ENCODE results near the gene CDC14A.

Gene CDC14A

DNA sequence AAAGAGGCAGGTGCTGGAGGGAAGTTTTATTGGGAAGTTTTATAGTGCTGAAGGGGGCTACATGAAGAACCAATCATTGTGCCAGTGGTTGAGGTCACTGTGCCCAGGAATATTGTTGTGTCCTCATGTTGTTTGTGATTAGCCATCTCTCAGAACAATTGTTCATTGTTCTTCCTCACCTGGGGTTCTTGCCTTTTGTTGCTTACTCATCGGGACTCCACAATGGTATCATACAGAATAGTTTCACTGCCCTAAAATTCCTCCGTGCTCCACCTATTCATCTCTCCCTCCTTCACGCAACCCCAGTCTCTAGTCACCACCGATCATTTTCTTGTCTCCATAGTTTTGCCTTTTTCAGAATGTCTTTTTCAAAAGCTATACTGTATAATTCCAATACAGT is 38.9 kb upstream of the CDC14A start:
- H3K9me3 ChIP-seq (ENCODE audit: insufficient read depth, low read depth, low read length), result peaks cover 4% of the 10 kb centered on the region
- no peak overlapping the region for H3K14ac ChIP-seq (ENCODE audit: low read length)
- H2BK5ac ChIP-seq (ENCODE audit: low read depth, low read length, poor library complexity), result no peak overlapping the region
- H4K12ac ChIP-seq (ENCODE audit: low read depth, low read length), result no peak overlapping the region
- no peak overlapping the region for H2AK5ac ChIP-seq (ENCODE audit: low read length)
- no peak overlapping the region for H3K4me3 ChIP-seq (ENCODE audit: low read depth, low read length)
- H3K4ac ChIP-seq (ENCODE audit: low read depth, low read length), result no peak overlapping the region
- 100% methylated on average over 2 of the region's 4 CpGs for WGBS (ENCODE audit: extremely low coverage, insufficient coverage, insufficient read length)
- no peak for DNase-seq
- H3K23ac ChIP-seq (ENCODE audit: low read length), result no peak overlapping the region
- no peak overlapping the region for H4K91ac ChIP-seq (ENCODE audit: low read depth, low read length)
- no peaks in the 10 kb centered on the region for H3K79me2 ChIP-seq (ENCODE audit: control insufficient read depth, insufficient read depth, low read length, poor library complexity)
- H3K36me3 ChIP-seq (ENCODE audit: control insufficient read depth in 1 of 2, insufficient read depth in 2 of 2, low read length in 2 of 2), result no peaks in the 10 kb centered on the region
- H2BK120ac ChIP-seq (ENCODE audit: insufficient read depth, low read length, poor library complexity), result no peak overlapping the region
- H2BK12ac ChIP-seq (ENCODE audit: low read length), result no peak overlapping the region
- no peak overlapping the region for H4K8ac ChIP-seq (ENCODE audit: low read depth, low read length)
- no peak overlapping the region for H3K27ac ChIP-seq (ENCODE audit: low read depth, low read length)
- H3K79me1 ChIP-seq (ENCODE audit: low read length), result no peaks in the 10 kb centered on the region
- no peaks in the 10 kb centered on the region for H3K27me3 ChIP-seq (ENCODE audit: insufficient read depth, low read length)
- H3K9ac ChIP-seq (ENCODE audit: low read length), result no peak overlapping the region
- no peak overlapping the region for H3K4me2 ChIP-seq (ENCODE audit: low read length)
- no peak overlapping the region for H2AFZ ChIP-seq (ENCODE audit: insufficient read depth, low read length, poor library complexity)
- H3K18ac ChIP-seq (ENCODE audit: low read length), result no peak overlapping the region
- H3K4me1 ChIP-seq (ENCODE audit: control insufficient read depth in 1 of 2, insufficient read depth in 2 of 2, low read length in 2 of 2), result no peaks in the 10 kb centered on the region

- no peak overlapping the region for H3K4me2 ChIP-seq (ENCODE audit: low read length)
- H2BK120ac ChIP-seq (ENCODE audit: insufficient read depth, low read length, poor library complexity), result no peak overlapping the region
- no peak overlapping the region for H3K18ac ChIP-seq (ENCODE audit: low read length)
- no peak overlapping the region for H3K9ac ChIP-seq (ENCODE audit: low read length)
- H3K36me3 ChIP-seq (ENCODE audit: control insufficient read depth in 1 of 2, insufficient read depth in 2 of 2, low read length in 2 of 2), result no peaks in the 10 kb centered on the region
- H3K4me1 ChIP-seq (ENCODE audit: control insufficient read depth in 1 of 2, insufficient read depth in 2 of 2, low read length in 2 of 2), result no peaks in the 10 kb centered on the region
- no peak overlapping the region for H2BK5ac ChIP-seq (ENCODE audit: low read depth, low read length, poor library complexity)
- H2AK5ac ChIP-seq (ENCODE audit: low read length), result no peak overlapping the region
- H3K79me1 ChIP-seq (ENCODE audit: low read length), result no peaks in the 10 kb centered on the region
- no peak for DNase-seq
- H4K12ac ChIP-seq (ENCODE audit: low read depth, low read length), result no peak overlapping the region
- no peak overlapping the region for H2BK12ac ChIP-seq (ENCODE audit: low read length)
- no peak overlapping the region for H3K14ac ChIP-seq (ENCODE audit: low read length)
- H3K9me3 ChIP-seq (ENCODE audit: insufficient read depth, low read depth, low read length), result peaks cover 8% of the 10 kb centered on the region
- no peak overlapping the region for H2AFZ ChIP-seq (ENCODE audit: insufficient read depth, low read length, poor library complexity)
- no peak overlapping the region for H4K91ac ChIP-seq (ENCODE audit: low read depth, low read length)
- H4K8ac ChIP-seq (ENCODE audit: low read depth, low read length), result no peak overlapping the region
- H3K79me2 ChIP-seq (ENCODE audit: control insufficient read depth, insufficient read depth, low read length, poor library complexity), result no peaks in the 10 kb centered on the region
- H3K27ac ChIP-seq (ENCODE audit: low read depth, low read length), result no peak overlapping the region
- H3K27me3 ChIP-seq (ENCODE audit: insufficient read depth, low read length), result no peaks in the 10 kb centered on the region
- H3K4ac ChIP-seq (ENCODE audit: low read depth, low read length), result no peak overlapping the region
- no peak overlapping the region for H3K23ac ChIP-seq (ENCODE audit: low read length)
- H3K4me3 ChIP-seq (ENCODE audit: low read depth, low read length), result no peak overlapping the region
Observed at GRCh38 chr1:100316622-100317021, 35.7 kb upstream of the CDC14A start.

GRCh38 chr1:100320311-100321099 is 31.8 kb upstream of the CDC14A start:
- H3K27ac ChIP-seq (ENCODE audit: low read depth, low read length), result no peak overlapping the region
- peaks cover 6% of the 10 kb centered on the region for H3K9me3 ChIP-seq (ENCODE audit: insufficient read depth, low read depth, low read length)
- H3K79me2 ChIP-seq (ENCODE audit: control insufficient read depth, insufficient read depth, low read length, poor library complexity), result no peaks in the 10 kb centered on the region
- H3K4ac ChIP-seq (ENCODE audit: low read depth, low read length), result no peak overlapping the region
- no peak overlapping the region for H3K14ac ChIP-seq (ENCODE audit: low read length)
- H4K91ac ChIP-seq (ENCODE audit: low read depth, low read length), result no peak overlapping the region
- no peak overlapping the region for H4K12ac ChIP-seq (ENCODE audit: low read depth, low read length)
- H4K8ac ChIP-seq (ENCODE audit: low read depth, low read length), result no peak overlapping the region
- H2AFZ ChIP-seq (ENCODE audit: insufficient read depth, low read length, poor library complexity), result no peak overlapping the region
- no peaks in the 10 kb centered on the region for H3K4me1 ChIP-seq (ENCODE audit: control insufficient read depth in 1 of 2, insufficient read depth in 2 of 2, low read length in 2 of 2)
- no peaks in the 10 kb centered on the region for H3K36me3 ChIP-seq (ENCODE audit: control insufficient read depth in 1 of 2, insufficient read depth in 2 of 2, low read length in 2 of 2)
- H3K79me1 ChIP-seq (ENCODE audit: low read length), result no peaks in the 10 kb centered on the region
- no peak overlapping the region for H2BK120ac ChIP-seq (ENCODE audit: insufficient read depth, low read length, poor library complexity)
- no peak overlapping the region for H2AK5ac ChIP-seq (ENCODE audit: low read length)
- H3K23ac ChIP-seq (ENCODE audit: low read length), result no peak overlapping the region
- H3K27me3 ChIP-seq (ENCODE audit: insufficient read depth, low read length), result no peaks in the 10 kb centered on the region
- H3K9ac ChIP-seq (ENCODE audit: low read length), result no peak overlapping the region
- no peak overlapping the region for H3K4me2 ChIP-seq (ENCODE audit: low read length)
- H2BK12ac ChIP-seq (ENCODE audit: low read length), result no peak overlapping the region
- no peak overlapping the region for H3K18ac ChIP-seq (ENCODE audit: low read length)
- no peak for DNase-seq
- H2BK5ac ChIP-seq (ENCODE audit: low read depth, low read length, poor library complexity), result no peak overlapping the region
- H3K4me3 ChIP-seq (ENCODE audit: low read depth, low read length), result no peak overlapping the region
- WGBS (ENCODE audit: extremely low coverage, insufficient coverage, insufficient read length), result no CpG with 5 or more reads among the region's 2 CpGs

DNA sequence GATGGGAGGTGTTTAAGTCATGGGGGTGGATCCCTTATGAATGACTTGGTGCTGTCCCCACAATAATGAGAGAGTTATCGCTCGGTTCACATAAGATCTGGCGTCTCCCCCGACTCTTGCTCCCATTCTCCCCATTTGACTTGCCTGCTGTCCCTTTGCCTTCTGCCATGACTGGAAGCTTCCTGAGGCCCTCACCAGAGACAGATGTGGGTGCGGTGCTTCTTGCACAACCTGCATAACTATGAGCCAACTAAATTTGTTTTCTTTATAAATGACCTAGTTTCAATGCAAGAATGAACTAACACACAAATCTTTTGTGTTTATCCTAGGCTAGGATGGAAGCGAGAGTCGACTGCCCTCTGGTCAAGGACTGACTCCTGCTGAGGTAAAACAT is 31.2 kb upstream of the CDC14A start:
- Histone ChIP-seq H4K8ac (ENCODE audit: low read depth, low read length) (no peak overlapping the region), H2BK12ac (ENCODE audit: low read length) (no peak overlapping the region), H4K12ac (ENCODE audit: low read depth, low read length) (no peak overlapping the region), H2BK120ac (ENCODE audit: insufficient read depth, low read length, poor library complexity) (no peak overlapping the region), H3K9me3 (ENCODE audit: insufficient read depth, low read depth, low read length) (peaks cover 4% of the 10 kb centered on the region), H3K4me1 (ENCODE audit: control insufficient read depth in 1 of 2, insufficient read depth in 2 of 2, low read length in 2 of 2) (no peaks in the 10 kb centered on the region), H2AK5ac (ENCODE audit: low read length) (no peak overlapping the region), H3K14ac (ENCODE audit: low read length) (no peak overlapping the region), H2BK5ac (ENCODE audit: low read depth, low read length, poor library complexity) (no peak overlapping the region), H3K4ac (ENCODE audit: low read depth, low read length) (no peak overlapping the region), H3K4me3 (ENCODE audit: low read depth, low read length) (no peak overlapping the region), H3K36me3 (ENCODE audit: control insufficient read depth in 1 of 2, insufficient read depth in 2 of 2, low read length in 2 of 2) (no peaks in the 10 kb centered on the region), H2AFZ (ENCODE audit: insufficient read depth, low read length, poor library complexity) (no peak overlapping the region), H3K18ac (ENCODE audit: low read length) (no peak overlapping the region), H3K27me3 (ENCODE audit: insufficient read depth, low read length) (no peaks in the 10 kb centered on the region), H3K79me1 (ENCODE audit: low read length) (no peaks in the 10 kb centered on the region), H3K4me2 (ENCODE audit: low read length) (no peak overlapping the region), H4K91ac (ENCODE audit: low read depth, low read length) (no peak overlapping the region), H3K9ac (ENCODE audit: low read length) (no peak overlapping the region), H3K79me2 (ENCODE audit: control insufficient read depth, insufficient read depth, low read length, poor library complexity) (no peaks in the 10 kb centered on the region), H3K27ac (ENCODE audit: low read depth, low read length) (no peak overlapping the region), H3K23ac (ENCODE audit: low read length) (no peak overlapping the region)
- no peak for DNase-seq
- WGBS (ENCODE audit: extremely low coverage, insufficient coverage, insufficient read length), result no CpG with 5 or more reads among the region's 7 CpGs
